Upper lobe of left lung (tissue), 4 donors: Measurements from ENCODE around the gene SPINT1.

Experiments
- POLR2A ChIP-seq, 4 donors: fragments of 450-650 bp; IDR thresholded peaks; one replicate each; pipeline ENCODE4 v1.5.1; 2016 to 2017; ENCODE audit warnings: antibody characterized with exemption in 4 of 4, mild to moderate bottlenecking in 2 of 4
- TF ChIP-seq, protein P1 (sequence below), 6 experiments: fragments of 450-650 bp in 4 of 6; fragments of 200-600 bp in 2 of 6; sonication (generic) in 2 of 6; IDR thresholded peaks; one replicate each; pipeline ENCODE4 v1.5.1; 2016 to 2019; ENCODE audit warnings: antibody characterized with exemption in 6 of 6

DNA sequence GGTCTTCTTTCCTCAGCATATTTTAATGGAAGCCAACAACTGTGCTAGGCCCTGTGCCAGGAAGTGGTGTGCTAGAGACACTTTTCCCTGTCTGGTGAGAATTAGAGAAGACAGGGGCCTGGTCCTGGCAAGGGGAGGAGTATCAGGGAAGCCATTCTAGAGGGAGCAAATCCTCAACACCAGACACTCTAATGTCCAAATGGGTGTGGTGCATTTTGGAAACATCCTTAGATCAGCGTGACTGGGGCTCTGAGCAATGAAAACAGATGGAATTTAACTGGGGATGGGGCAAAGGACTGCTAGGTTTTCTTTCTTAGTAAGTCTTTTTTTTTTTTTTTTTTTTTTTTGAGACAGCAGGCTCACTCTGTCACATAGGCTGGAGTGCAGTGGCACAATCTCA is 42.7 kb downstream of the SPINT1 start:
- TF ChIP-seq POLR2A (IDR thresholded peaks at IDR 0.05): no peak
- TF ChIP-seq, protein P1, sequence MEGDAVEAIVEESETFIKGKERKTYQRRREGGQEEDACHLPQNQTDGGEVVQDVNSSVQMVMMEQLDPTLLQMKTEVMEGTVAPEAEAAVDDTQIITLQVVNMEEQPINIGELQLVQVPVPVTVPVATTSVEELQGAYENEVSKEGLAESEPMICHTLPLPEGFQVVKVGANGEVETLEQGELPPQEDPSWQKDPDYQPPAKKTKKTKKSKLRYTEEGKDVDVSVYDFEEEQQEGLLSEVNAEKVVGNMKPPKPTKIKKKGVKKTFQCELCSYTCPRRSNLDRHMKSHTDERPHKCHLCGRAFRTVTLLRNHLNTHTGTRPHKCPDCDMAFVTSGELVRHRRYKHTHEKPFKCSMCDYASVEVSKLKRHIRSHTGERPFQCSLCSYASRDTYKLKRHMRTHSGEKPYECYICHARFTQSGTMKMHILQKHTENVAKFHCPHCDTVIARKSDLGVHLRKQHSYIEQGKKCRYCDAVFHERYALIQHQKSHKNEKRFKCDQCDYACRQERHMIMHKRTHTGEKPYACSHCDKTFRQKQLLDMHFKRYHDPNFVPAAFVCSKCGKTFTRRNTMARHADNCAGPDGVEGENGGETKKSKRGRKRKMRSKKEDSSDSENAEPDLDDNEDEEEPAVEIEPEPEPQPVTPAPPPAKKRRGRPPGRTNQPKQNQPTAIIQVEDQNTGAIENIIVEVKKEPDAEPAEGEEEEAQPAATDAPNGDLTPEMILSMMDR (IDR thresholded peaks at IDR 0.05): no peak
